NT2/D1 (cell line): ENCODE results near the gene UBE3C.

ENCODE experiments used
- SUZ12 ChIP-seq: IDR thresholded peaks from 2 replicates; pipeline ENCODE4 v1.6.1; 2011; ENCODE audit not compliant: insufficient read length, insufficient read depth; ENCODE audit errors: extremely low read depth
- YY1 ChIP-seq: IDR thresholded peaks from 2 replicates; pipeline ENCODE4 v1.6.1; 2011; ENCODE audit not compliant: insufficient read length, insufficient read depth
- ZNF274 ChIP-seq: IDR thresholded peaks from 2 replicates; pipeline ENCODE4 v1.6.1; 2011; ENCODE audit warnings: mild to moderate bottlenecking, low read depth, low read length

DNA sequence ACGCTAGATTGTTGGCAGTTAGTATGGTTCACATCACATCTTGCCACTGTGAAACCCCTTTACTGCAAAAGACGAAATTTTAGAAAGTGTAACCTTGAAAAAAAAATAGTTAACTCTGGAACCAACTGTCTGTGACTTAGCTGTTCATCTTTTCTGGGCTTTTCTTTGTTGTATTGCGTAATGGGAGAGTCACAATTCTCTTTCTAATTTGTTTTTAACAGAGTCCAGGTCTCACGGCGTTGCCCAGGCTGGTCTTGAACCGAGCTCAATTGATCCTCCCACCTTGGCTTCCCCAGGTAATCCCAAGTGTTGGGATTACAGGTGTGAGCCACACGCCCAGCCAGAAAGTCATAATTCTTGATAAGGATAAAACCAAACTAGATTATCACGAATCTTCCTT, 14.5 kb downstream of the UBE3C start:
- TF ChIP-seq ZNF274 (no peak), YY1 (no peak), SUZ12 (no peak)
